K562 (cell line): Measurements from ENCODE around the gene PRAMEF20.
A peak's percentile ranks its signal among the peaks of the same experiment; 100 is the strongest.

Experiments used
- CHD2 ChIP-seq: IDR thresholded peaks from 2 replicates; pipeline ENCODE4 v1.6.1; 2011; ENCODE audit warnings: low read depth, low read length
- ESRRA ChIP-seq: fragments of 450-650 bp; IDR thresholded peaks from 2 replicates; pipeline ENCODE4 v1.6.1; 2014; ENCODE audit warnings: low read depth, mild to moderate bottlenecking, moderate library complexity, borderline replicate concordance
- ZNF217 ChIP-seq: sonication (generic); formaldehyde crosslinking; IDR thresholded peaks from 2 replicates; pipeline ENCODE4 v1.8.0; 2022; ENCODE audit warnings: mild to moderate bottlenecking, missing genetic modification reagents
- TF ChIP-seq, protein P1 (sequence below), 2 experiments: fragments of 200-800 bp in 1 of 2; sonication (Bioruptor generic) in 1 of 2; sonication (generic) in 1 of 2; formaldehyde crosslinking in 1 of 2; IDR thresholded peaks in 1 of 2; conservative IDR thresholded peaks in 1 of 2; 2 replicates each; pipeline versions ENCODE4 v1.5.0 to v1.6.1; 2016 to 2020; ENCODE audit warnings: missing compliant biosample characterization in 1 of 2, missing genetic modification characterization in 1 of 2, missing genetic modification reagents in 1 of 2
- TF ChIP-seq, protein P2 (sequence below), 2 experiments: fragments of 450-650 bp in 1 of 2; sonication (generic) in 1 of 2; formaldehyde crosslinking in 1 of 2; IDR thresholded peaks in 1 of 2; conservative IDR thresholded peaks in 1 of 2; 2 replicates each; pipeline versions ENCODE4 v1.6.1 to v1.8.1; 2016 to 2023; ENCODE audit warnings: mild to moderate bottlenecking in 2 of 2, moderate library complexity in 2 of 2, inconsistent platforms in 1 of 2, missing genetic modification reagents in 1 of 2
- TF ChIP-seq, protein P3 (sequence below), 3 experiments: IDR thresholded peaks in 2 of 3; conservative IDR thresholded peaks in 1 of 3; 2 replicates each; pipeline ENCODE4 v1.5.1; 2011 to 2012; ENCODE audit warnings: low read length in 3 of 3, mild to moderate bottlenecking in 3 of 3, control low read depth in 2 of 3, improper control_type of control experiment in 1 of 3, inconsistent platforms in 1 of 3, low read depth in 1 of 3, mixed read lengths in 1 of 3, moderate library complexity in 1 of 3; ENCODE audit not compliant: insufficient read depth in 2 of 3
- TF ChIP-seq, protein P4 (sequence below): IDR thresholded peaks from 3 replicates; pipeline ENCODE4 v1.6.1; 2011; ENCODE audit warnings: borderline replicate concordance, mild to moderate bottlenecking, moderate library complexity; ENCODE audit not compliant: insufficient read length; ENCODE audit errors: extremely low read depth
- TF ChIP-seq, protein P5 (sequence below), 2 experiments: IDR thresholded peaks; 2 replicates each; pipeline ENCODE4 v1.6.1; 2012; ENCODE audit warnings: improper control_type of control experiment in 2 of 2, low read depth in 2 of 2, low read length in 2 of 2, borderline replicate concordance in 1 of 2

DNA sequence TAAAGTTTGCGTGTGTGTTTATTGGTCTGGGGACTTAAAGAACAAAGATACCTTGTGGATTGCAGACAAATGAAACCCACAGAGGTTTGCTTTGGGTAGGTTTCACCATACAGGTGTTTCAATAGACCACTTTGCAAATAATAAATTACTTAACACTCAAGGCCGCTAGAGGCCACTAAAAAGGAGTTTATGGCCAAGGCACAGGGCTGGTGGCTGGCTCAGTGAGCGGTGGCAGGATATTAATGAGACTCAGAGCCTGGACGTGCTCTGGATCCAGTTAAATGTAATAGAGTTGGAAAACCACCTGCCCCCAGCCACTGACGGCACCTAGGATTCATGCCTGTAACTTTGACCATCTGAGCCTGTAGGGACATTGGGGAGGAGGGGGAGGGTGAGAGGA lies 59.1 kb downstream of the PRAMEF20 start:
- TF ChIP-seq ESRRA, result no peak
- TF ChIP-seq, protein P1, sequence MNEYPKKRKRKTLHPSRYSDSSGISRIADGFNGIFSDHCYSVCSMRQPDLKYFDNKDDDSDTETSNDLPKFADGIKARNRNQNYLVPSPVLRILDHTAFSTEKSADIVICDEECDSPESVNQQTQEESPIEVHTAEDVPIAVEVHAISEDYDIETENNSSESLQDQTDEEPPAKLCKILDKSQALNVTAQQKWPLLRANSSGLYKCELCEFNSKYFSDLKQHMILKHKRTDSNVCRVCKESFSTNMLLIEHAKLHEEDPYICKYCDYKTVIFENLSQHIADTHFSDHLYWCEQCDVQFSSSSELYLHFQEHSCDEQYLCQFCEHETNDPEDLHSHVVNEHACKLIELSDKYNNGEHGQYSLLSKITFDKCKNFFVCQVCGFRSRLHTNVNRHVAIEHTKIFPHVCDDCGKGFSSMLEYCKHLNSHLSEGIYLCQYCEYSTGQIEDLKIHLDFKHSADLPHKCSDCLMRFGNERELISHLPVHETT (CRISPR knock-in tag; conservative IDR thresholded peaks at IDR 0.05 in 1 of 2, IDR thresholded peaks at IDR 0.05 in 1 of 2), result no peak
- TF ChIP-seq, protein P2, sequence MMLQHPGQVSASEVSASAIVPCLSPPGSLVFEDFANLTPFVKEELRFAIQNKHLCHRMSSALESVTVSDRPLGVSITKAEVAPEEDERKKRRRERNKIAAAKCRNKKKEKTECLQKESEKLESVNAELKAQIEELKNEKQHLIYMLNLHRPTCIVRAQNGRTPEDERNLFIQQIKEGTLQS (IDR thresholded peaks at IDR 0.05), result no peak
- TF ChIP-seq, protein P2 (CRISPR knock-in tag; conservative IDR thresholded peaks at IDR 0.05), result no peak
- TF ChIP-seq, protein P3, sequence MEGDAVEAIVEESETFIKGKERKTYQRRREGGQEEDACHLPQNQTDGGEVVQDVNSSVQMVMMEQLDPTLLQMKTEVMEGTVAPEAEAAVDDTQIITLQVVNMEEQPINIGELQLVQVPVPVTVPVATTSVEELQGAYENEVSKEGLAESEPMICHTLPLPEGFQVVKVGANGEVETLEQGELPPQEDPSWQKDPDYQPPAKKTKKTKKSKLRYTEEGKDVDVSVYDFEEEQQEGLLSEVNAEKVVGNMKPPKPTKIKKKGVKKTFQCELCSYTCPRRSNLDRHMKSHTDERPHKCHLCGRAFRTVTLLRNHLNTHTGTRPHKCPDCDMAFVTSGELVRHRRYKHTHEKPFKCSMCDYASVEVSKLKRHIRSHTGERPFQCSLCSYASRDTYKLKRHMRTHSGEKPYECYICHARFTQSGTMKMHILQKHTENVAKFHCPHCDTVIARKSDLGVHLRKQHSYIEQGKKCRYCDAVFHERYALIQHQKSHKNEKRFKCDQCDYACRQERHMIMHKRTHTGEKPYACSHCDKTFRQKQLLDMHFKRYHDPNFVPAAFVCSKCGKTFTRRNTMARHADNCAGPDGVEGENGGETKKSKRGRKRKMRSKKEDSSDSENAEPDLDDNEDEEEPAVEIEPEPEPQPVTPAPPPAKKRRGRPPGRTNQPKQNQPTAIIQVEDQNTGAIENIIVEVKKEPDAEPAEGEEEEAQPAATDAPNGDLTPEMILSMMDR (IDR thresholded peaks at IDR 0.05 in 2 of 3, conservative IDR thresholded peaks at IDR 0.05 in 1 of 3; ENCODE audit: insufficient read depth in 2 of 3, low read depth in 1 of 3, low read length in 3 of 3), result peak; percentile 23 to 39 (median 28); a peak in 3 of 6 replicates
- TF ChIP-seq, protein P4, sequence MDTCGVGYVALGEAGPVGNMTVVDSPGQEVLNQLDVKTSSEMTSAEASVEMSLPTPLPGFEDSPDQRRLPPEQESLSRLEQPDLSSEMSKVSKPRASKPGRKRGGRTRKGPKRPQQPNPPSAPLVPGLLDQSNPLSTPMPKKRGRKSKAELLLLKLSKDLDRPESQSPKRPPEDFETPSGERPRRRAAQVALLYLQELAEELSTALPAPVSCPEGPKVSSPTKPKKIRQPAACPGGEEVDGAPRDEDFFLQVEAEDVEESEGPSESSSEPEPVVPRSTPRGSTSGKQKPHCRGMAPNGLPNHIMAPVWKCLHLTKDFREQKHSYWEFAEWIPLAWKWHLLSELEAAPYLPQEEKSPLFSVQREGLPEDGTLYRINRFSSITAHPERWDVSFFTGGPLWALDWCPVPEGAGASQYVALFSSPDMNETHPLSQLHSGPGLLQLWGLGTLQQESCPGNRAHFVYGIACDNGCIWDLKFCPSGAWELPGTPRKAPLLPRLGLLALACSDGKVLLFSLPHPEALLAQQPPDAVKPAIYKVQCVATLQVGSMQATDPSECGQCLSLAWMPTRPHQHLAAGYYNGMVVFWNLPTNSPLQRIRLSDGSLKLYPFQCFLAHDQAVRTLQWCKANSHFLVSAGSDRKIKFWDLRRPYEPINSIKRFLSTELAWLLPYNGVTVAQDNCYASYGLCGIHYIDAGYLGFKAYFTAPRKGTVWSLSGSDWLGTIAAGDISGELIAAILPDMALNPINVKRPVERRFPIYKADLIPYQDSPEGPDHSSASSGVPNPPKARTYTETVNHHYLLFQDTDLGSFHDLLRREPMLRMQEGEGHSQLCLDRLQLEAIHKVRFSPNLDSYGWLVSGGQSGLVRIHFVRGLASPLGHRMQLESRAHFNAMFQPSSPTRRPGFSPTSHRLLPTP, result no peak
- TF ChIP-seq, protein P5, sequence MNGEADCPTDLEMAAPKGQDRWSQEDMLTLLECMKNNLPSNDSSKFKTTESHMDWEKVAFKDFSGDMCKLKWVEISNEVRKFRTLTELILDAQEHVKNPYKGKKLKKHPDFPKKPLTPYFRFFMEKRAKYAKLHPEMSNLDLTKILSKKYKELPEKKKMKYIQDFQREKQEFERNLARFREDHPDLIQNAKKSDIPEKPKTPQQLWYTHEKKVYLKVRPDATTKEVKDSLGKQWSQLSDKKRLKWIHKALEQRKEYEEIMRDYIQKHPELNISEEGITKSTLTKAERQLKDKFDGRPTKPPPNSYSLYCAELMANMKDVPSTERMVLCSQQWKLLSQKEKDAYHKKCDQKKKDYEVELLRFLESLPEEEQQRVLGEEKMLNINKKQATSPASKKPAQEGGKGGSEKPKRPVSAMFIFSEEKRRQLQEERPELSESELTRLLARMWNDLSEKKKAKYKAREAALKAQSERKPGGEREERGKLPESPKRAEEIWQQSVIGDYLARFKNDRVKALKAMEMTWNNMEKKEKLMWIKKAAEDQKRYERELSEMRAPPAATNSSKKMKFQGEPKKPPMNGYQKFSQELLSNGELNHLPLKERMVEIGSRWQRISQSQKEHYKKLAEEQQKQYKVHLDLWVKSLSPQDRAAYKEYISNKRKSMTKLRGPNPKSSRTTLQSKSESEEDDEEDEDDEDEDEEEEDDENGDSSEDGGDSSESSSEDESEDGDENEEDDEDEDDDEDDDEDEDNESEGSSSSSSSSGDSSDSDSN (IDR thresholded peaks at IDR 0.05; ENCODE audit: borderline replicate concordance in 1 of 2, low read depth in 2 of 2, low read length in 2 of 2), result no peak
- no peak for TF ChIP-seq CHD2
- TF ChIP-seq ZNF217 (CRISPR knock-in tag), result no peak
